WTC11 (cell line): ENCODE data around the gene NOXO1.

ENCODE experiments used
- ETV6 ChIP-seq: sonication (generic); formaldehyde crosslinking; IDR thresholded peaks from 2 replicates; pipeline ENCODE4 v1.8.1; 2022; ENCODE audit warnings: mild to moderate bottlenecking, missing genetic modification reagents
- FOXK1 ChIP-seq: sonication (generic); formaldehyde crosslinking; IDR thresholded peaks from 2 replicates; pipeline ENCODE4 v1.8.0; 2022; ENCODE audit warnings: mild to moderate bottlenecking, moderate library complexity, missing genetic modification reagents
- RELA ChIP-seq: sonication (generic); formaldehyde crosslinking; IDR thresholded peaks from 2 replicates; pipeline ENCODE4 v1.8.1; 2022; ENCODE audit warnings: missing genetic modification reagents, mild to moderate bottlenecking, borderline replicate concordance
- TEAD1 ChIP-seq: sonication (generic); formaldehyde crosslinking; IDR thresholded peaks from 2 replicates; pipeline ENCODE4 v1.8.0; 2022; ENCODE audit warnings: mild to moderate bottlenecking, missing genetic modification reagents
- TP53 ChIP-seq: sonication (generic); formaldehyde crosslinking; IDR thresholded peaks from 2 replicates; pipeline ENCODE4 v1.8.1; 2023; ENCODE audit warnings: mild to moderate bottlenecking, missing genetic modification reagents
- ZNF263 ChIP-seq: sonication (generic); formaldehyde crosslinking; IDR thresholded peaks from 2 replicates; pipeline ENCODE4 v1.8.1; 2022; ENCODE audit warnings: low read depth, mild to moderate bottlenecking, moderate library complexity, missing genetic modification reagents
- TF ChIP-seq, protein P1 (sequence below): fragments of 200-600 bp; IDR thresholded peaks from 2 replicates; pipeline ENCODE4 v1.8.0; 2022; ENCODE audit warnings: antibody characterized with exemption
- TF ChIP-seq, protein P2 (sequence below): sonication (generic); formaldehyde crosslinking; IDR thresholded peaks from 2 replicates; pipeline ENCODE4 v1.8.1; 2023; ENCODE audit warnings: mild to moderate bottlenecking, missing genetic modification reagents
- TF ChIP-seq, protein P3 (sequence below): sonication (generic); formaldehyde crosslinking; IDR thresholded peaks from 2 replicates; pipeline ENCODE4 v1.8.0; 2022; ENCODE audit warnings: mild to moderate bottlenecking, missing genetic modification reagents
- TF ChIP-seq, protein P4 (sequence below): sonication (generic); formaldehyde crosslinking; conservative IDR thresholded peaks from 2 replicates; pipeline ENCODE4 v1.8.1; 2022; ENCODE audit warnings: mild to moderate bottlenecking, missing genetic modification reagents

DNA sequence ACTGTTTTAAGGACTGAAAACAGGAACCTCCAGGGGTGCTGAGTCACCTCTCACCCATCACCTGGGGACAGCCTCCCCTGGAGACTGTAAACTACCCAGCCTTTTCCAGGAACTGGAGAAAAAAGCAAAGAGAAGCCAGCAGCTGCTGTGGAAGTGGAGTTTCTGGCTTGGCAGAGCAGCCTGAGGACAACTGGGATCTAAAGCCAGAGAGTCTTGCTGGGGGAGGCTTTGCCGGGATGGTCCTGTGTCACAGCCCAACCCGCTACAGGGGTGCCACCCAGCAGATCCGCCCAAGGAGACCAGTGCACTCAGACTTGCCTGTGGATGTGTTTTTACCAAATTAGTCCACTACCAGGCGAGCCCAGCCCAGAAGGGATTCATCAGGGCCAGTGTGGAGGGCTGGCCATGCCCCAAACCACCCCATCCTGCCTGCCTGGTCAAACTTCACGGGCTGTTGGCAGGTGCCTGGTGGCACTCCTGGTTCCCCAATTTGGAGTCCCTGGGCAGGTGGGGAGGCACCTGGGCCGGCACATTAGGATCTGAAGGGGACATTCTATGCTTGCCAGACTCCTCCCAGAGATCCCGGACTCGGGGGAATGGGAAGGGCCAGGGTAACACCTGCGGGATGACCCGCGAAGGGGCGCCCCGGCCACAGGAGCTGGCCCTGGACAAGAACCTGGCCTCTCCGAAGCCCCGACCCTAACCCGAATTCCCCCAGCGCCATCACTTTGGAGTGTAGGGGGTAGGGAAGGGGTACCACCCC is 39.0 kb downstream of the NOXO1 start:
- TF ChIP-seq, protein P1, sequence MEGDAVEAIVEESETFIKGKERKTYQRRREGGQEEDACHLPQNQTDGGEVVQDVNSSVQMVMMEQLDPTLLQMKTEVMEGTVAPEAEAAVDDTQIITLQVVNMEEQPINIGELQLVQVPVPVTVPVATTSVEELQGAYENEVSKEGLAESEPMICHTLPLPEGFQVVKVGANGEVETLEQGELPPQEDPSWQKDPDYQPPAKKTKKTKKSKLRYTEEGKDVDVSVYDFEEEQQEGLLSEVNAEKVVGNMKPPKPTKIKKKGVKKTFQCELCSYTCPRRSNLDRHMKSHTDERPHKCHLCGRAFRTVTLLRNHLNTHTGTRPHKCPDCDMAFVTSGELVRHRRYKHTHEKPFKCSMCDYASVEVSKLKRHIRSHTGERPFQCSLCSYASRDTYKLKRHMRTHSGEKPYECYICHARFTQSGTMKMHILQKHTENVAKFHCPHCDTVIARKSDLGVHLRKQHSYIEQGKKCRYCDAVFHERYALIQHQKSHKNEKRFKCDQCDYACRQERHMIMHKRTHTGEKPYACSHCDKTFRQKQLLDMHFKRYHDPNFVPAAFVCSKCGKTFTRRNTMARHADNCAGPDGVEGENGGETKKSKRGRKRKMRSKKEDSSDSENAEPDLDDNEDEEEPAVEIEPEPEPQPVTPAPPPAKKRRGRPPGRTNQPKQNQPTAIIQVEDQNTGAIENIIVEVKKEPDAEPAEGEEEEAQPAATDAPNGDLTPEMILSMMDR = no peak
- TF ChIP-seq, protein P2, sequence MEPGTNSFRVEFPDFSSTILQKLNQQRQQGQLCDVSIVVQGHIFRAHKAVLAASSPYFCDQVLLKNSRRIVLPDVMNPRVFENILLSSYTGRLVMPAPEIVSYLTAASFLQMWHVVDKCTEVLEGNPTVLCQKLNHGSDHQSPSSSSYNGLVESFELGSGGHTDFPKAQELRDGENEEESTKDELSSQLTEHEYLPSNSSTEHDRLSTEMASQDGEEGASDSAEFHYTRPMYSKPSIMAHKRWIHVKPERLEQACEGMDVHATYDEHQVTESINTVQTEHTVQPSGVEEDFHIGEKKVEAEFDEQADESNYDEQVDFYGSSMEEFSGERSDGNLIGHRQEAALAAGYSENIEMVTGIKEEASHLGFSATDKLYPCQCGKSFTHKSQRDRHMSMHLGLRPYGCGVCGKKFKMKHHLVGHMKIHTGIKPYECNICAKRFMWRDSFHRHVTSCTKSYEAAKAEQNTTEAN (CRISPR knock-in tag) = no peak
- TF ChIP-seq ETV6 (no peak), ZNF263 (CRISPR knock-in tag) (no peak), TP53 (CRISPR knock-in tag) (no peak), RELA (CRISPR knock-in tag) (no peak), TEAD1 (CRISPR knock-in tag) (no peak), FOXK1 (CRISPR knock-in tag) (no peak)
- TF ChIP-seq, protein P3, sequence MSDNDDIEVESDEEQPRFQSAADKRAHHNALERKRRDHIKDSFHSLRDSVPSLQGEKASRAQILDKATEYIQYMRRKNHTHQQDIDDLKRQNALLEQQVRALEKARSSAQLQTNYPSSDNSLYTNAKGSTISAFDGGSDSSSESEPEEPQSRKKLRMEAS (CRISPR knock-in tag) = no peak
- TF ChIP-seq, protein P4, sequence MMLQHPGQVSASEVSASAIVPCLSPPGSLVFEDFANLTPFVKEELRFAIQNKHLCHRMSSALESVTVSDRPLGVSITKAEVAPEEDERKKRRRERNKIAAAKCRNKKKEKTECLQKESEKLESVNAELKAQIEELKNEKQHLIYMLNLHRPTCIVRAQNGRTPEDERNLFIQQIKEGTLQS (CRISPR knock-in tag) = no peak
